ENCODE results near the gene OXA1L. TPM values are rescaled to one million over a fixed set of nuclear protein-coding genes. Genes with fewer than 3 reads are reported as not detected.

OXA1L gene
- total and polyA plus RNA-seq, 2 experiments from 2014 or later, result 61.7 to 91.7 TPM

DNA sequence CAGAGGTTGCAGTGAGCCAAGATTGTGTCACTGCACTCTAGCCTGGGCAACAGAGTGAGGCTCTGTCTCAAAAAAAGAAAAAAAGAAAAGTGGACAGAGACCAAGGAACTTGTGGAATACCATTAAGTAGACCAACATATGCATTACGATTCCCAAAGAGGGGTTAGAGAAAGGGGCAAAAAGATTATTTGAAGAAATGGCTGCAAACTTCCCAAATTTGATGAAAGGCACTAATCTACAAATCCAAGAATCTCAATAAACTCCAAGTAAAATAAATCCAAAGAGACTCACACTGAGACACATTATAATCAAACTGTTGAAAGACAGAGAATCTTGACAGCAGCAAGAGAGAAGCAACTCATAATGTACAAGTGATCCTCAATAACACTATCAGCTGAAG lies 4.8 kb upstream of the OXA1L start:
- DNase-seq (ENCODE audit: low spot score), result no peak
- Histone ChIP-seq H3K4me1 (ENCODE audit: insufficient read depth) (no peaks in the 10 kb centered on the region), H3K27ac (ENCODE audit: low read depth) (no peak overlapping the region), H4K20me1 (replicated peaks; ENCODE audit: insufficient read depth) (no peaks in the 10 kb centered on the region), H3K79me2 (replicated peaks; ENCODE audit: insufficient read depth) (0 out of 2 replicates have a peak, but pooled peaks cover under 1% of the 10 kb centered on the region), H3K27me3 (ENCODE audit: insufficient read depth) (no peaks in the 10 kb centered on the region), H2AFZ (no peak overlapping the region), H3K9me2 (ENCODE audit: insufficient read depth) (no peaks in the 10 kb centered on the region), H3K4me3 (no peak overlapping the region), H3F3A (replicated peaks; ENCODE audit: low read depth) (no peaks in the 10 kb centered on the region), H3K36me3 (ENCODE audit: insufficient read depth) (no peaks in the 10 kb centered on the region), H3K4me2 (no peak overlapping the region)
- TF ChIP-seq CTCF (conservative IDR thresholded peaks at IDR 0.05; ENCODE audit: low read depth in 2 of 2) (no peak), CREB1 (CRISPR knock-in tag; IDR thresholded peaks at IDR 0.05; ENCODE audit: low read depth) (no peak), STAT1 (IDR thresholded peaks at IDR 0.05; ENCODE audit: unreplicated experiment) (no peak), NANOG (IDR thresholded peaks at IDR 0.05; ENCODE audit: borderline replicate concordance) (no peak), ZNF114 (CRISPR knock-in tag; IDR thresholded peaks at IDR 0.05) (no peak), POLR2AphosphoS5 (IDR thresholded peaks at IDR 0.05; ENCODE audit: low read depth) (no peak), EZH2 (IDR thresholded peaks at IDR 0.05; ENCODE audit: low read depth, unreplicated experiment) (no peak), EZH2phosphoT487 (IDR thresholded peaks at IDR 0.05; ENCODE audit: unreplicated experiment) (no peak), ZNF331 (CRISPR knock-in tag; IDR thresholded peaks at IDR 0.05; ENCODE audit: low read depth) (no peak), JUNB (IDR thresholded peaks at IDR 0.05; ENCODE audit: unreplicated experiment) (no peak), REST (IDR thresholded peaks at IDR 0.05; ENCODE audit: unreplicated experiment) (no peak)
- TF ChIP-seq, protein P1, sequence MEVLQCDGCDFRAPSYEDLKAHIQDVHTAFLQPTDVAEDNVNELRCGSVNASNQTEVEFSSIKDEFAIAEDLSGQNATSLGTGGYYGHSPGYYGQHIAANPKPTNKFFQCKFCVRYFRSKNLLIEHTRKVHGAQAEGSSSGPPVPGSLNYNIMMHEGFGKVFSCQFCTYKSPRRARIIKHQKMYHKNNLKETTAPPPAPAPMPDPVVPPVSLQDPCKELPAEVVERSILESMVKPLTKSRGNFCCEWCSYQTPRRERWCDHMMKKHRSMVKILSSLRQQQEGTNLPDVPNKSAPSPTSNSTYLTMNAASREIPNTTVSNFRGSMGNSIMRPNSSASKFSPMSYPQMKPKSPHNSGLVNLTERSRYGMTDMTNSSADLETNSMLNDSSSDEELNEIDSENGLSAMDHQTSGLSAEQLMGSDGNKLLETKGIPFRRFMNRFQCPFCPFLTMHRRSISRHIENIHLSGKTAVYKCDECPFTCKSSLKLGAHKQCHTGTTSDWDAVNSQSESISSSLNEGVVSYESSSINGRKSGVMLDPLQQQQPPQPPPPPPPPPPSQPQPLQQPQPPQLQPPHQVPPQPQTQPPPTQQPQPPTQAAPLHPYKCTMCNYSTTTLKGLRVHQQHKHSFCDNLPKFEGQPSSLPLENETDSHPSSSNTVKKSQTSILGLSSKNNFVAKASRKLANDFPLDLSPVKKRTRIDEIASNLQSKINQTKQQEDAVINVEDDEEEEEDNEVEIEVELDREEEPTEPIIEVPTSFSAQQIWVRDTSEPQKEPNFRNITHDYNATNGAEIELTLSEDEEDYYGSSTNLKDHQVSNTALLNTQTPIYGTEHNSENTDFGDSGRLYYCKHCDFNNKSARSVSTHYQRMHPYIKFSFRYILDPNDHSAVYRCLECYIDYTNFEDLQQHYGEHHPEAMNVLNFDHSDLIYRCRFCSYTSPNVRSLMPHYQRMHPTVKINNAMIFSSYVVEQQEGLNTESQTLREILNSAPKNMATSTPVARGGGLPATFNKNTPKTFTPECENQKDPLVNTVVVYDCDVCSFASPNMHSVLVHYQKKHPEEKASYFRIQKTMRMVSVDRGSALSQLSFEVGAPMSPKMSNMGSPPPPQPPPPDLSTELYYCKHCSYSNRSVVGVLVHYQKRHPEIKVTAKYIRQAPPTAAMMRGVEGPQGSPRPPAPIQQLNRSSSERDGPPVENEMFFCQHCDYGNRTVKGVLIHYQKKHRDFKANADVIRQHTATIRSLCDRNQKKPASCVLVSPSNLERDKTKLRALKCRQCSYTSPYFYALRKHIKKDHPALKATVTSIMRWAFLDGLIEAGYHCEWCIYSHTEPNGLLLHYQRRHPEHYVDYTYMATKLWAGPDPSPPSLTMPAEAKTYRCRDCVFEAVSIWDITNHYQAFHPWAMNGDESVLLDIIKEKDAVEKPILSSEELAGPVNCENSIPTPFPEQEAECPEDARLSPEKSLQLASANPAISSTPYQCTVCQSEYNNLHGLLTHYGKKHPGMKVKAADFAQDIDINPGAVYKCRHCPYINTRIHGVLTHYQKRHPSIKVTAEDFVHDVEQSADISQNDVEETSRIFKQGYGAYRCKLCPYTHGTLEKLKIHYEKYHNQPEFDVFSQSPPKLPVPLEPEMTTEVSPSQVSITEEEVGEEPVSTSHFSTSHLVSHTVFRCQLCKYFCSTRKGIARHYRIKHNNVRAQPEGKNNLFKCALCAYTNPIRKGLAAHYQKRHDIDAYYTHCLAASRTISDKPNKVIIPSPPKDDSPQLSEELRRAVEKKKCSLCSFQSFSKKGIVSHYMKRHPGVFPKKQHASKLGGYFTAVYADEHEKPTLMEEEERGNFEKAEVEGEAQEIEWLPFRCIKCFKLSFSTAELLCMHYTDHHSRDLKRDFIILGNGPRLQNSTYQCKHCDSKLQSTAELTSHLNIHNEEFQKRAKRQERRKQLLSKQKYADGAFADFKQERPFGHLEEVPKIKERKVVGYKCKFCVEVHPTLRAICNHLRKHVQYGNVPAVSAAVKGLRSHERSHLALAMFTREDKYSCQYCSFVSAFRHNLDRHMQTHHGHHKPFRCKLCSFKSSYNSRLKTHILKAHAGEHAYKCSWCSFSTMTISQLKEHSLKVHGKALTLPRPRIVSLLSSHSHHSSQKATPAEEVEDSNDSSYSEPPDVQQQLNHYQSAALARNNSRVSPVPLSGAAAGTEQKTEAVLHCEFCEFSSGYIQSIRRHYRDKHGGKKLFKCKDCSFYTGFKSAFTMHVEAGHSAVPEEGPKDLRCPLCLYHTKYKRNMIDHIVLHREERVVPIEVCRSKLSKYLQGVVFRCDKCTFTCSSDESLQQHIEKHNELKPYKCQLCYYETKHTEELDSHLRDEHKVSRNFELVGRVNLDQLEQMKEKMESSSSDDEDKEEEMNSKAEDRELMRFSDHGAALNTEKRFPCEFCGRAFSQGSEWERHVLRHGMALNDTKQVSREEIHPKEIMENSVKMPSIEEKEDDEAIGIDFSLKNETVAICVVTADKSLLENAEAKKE (CRISPR knock-in tag; IDR thresholded peaks at IDR 0.05), result no peak
- TF ChIP-seq, protein P2, sequence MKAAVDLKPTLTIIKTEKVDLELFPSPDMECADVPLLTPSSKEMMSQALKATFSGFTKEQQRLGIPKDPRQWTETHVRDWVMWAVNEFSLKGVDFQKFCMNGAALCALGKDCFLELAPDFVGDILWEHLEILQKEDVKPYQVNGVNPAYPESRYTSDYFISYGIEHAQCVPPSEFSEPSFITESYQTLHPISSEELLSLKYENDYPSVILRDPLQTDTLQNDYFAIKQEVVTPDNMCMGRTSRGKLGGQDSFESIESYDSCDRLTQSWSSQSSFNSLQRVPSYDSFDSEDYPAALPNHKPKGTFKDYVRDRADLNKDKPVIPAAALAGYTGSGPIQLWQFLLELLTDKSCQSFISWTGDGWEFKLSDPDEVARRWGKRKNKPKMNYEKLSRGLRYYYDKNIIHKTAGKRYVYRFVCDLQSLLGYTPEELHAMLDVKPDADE (IDR thresholded peaks at IDR 0.05), result no peak
- no peaks in the 10 kb centered on the region for H3K9me3 Mint-ChIP-seq
- H3K4me3 Mint-ChIP-seq, result no peak overlapping the region
- H3K27ac Mint-ChIP-seq, result no peak overlapping the region
- ATAC-seq, result no peak
- H3K27me3 Mint-ChIP-seq (ENCODE audit: insufficient read depth, low read depth, poor library complexity), result peaks cover 14% of the 10 kb centered on the region
- peaks cover 4% of the 10 kb centered on the region; the same call in 2 of the 3 replicates for H3K4me1 Mint-ChIP-seq
- H3K36me3 Mint-ChIP-seq (ENCODE audit: low read depth), result no peaks in the 10 kb centered on the region; the same call in 1 of the 3 replicates
